ENCODE data around the gene KSR1.

KSR1 gene

GRCh38 chr17:27450416-27450815 lies 5.8 kb upstream of the KSR1 start:
- no peaks in the 10 kb centered on the region for H3K36me3 ChIP-seq (replicated peaks; ENCODE audit: low read depth, low read length)
- H4K20me1 ChIP-seq (ENCODE audit: insufficient read depth, low read length), result no peaks in the 10 kb centered on the region
- H3K27ac ChIP-seq (ENCODE audit: low read length), result no peak overlapping the region
- H3K4me2 ChIP-seq (ENCODE audit: low read length), result no peak overlapping the region
- no peak overlapping the region for H3K9ac ChIP-seq (ENCODE audit: low read length)
- no peak overlapping the region for H2AFZ ChIP-seq (ENCODE audit: low read depth, low read length)
- TF ChIP-seq EZH2phosphoT487 (IDR thresholded peaks at IDR 0.05; ENCODE audit: low read depth) (no peak), CTCF (IDR thresholded peaks at IDR 0.05; ENCODE audit: low read depth, low read length) (no peak)
- peaks cover 56% of the 10 kb centered on the region for H3K27me3 ChIP-seq (ENCODE audit: low read depth, low read length)
- H3K79me2 ChIP-seq (ENCODE audit: low read length), result no peaks in the 10 kb centered on the region
- H3K4me3 ChIP-seq (ENCODE audit: low read length), result no peak overlapping the region
- H3K9me3 ChIP-seq (ENCODE audit: insufficient read depth, low read length), result no peaks in the 10 kb centered on the region
- no peaks in the 10 kb centered on the region for H3K4me1 ChIP-seq (ENCODE audit: low read length)

GRCh38 chr17:27451906-27452305 lies 4.3 kb upstream of the KSR1 start:
- no peaks in the 10 kb centered on the region for H3K79me2 ChIP-seq (ENCODE audit: low read length)
- no peak overlapping the region for H3K27ac ChIP-seq (ENCODE audit: low read length)
- H4K20me1 ChIP-seq (ENCODE audit: insufficient read depth, low read length), result no peaks in the 10 kb centered on the region
- no peak overlapping the region for H3K4me2 ChIP-seq (ENCODE audit: low read length)
- no peaks in the 10 kb centered on the region for H3K9me3 ChIP-seq (ENCODE audit: insufficient read depth, low read length)
- no peak overlapping the region for H2AFZ ChIP-seq (ENCODE audit: low read depth, low read length)
- no peak overlapping the region for H3K4me3 ChIP-seq (ENCODE audit: low read length)
- peaks cover 52% of the 10 kb centered on the region for H3K27me3 ChIP-seq (ENCODE audit: low read depth, low read length)
- H3K9ac ChIP-seq (ENCODE audit: low read length), result no peak overlapping the region
- peaks cover 2% of the 10 kb centered on the region; the same call in 1 of the 2 replicates for H3K4me1 ChIP-seq (ENCODE audit: low read length)
- H3K36me3 ChIP-seq (replicated peaks; ENCODE audit: low read depth, low read length), result no peaks in the 10 kb centered on the region
- TF ChIP-seq CTCF (IDR thresholded peaks at IDR 0.05; ENCODE audit: low read depth, low read length) (no peak), EZH2phosphoT487 (IDR thresholded peaks at IDR 0.05; ENCODE audit: low read depth) (no peak)

- no peak overlapping the region for H3K4me3 ChIP-seq (ENCODE audit: low read length)
- peaks cover 7% of the 10 kb centered on the region; the same call in 1 of the 2 replicates for H3K4me1 ChIP-seq (ENCODE audit: low read length)
- H2AFZ ChIP-seq (ENCODE audit: low read depth, low read length), result no peak overlapping the region
- H4K20me1 ChIP-seq (ENCODE audit: insufficient read depth, low read length), result no peaks in the 10 kb centered on the region
- no peaks in the 10 kb centered on the region for H3K9me3 ChIP-seq (ENCODE audit: insufficient read depth, low read length)
- no peak overlapping the region for H3K9ac ChIP-seq (ENCODE audit: low read length)
- H3K79me2 ChIP-seq (ENCODE audit: low read length), result no peaks in the 10 kb centered on the region
- no peak overlapping the region for H3K27ac ChIP-seq (ENCODE audit: low read length)
- H3K36me3 ChIP-seq (replicated peaks; ENCODE audit: low read depth, low read length), result no peaks in the 10 kb centered on the region
- H3K27me3 ChIP-seq (ENCODE audit: low read depth, low read length), result peaks cover 56% of the 10 kb centered on the region
- no peak for TF ChIP-seq CTCF (IDR thresholded peaks at IDR 0.05; ENCODE audit: low read depth, low read length)
- no peak for TF ChIP-seq EZH2phosphoT487 (IDR thresholded peaks at IDR 0.05; ENCODE audit: low read depth)
- no peak overlapping the region for H3K4me2 ChIP-seq (ENCODE audit: low read length)
These were observed 3.4 kb upstream of the KSR1 start for GRCh38 chr17:27452828-27453227.

GRCh38 chr17:27453471-27453870 lies 2.8 kb upstream of the KSR1 start:
- no peak overlapping the region for H2AFZ ChIP-seq (ENCODE audit: low read depth, low read length)
- peaks cover 61% of the 10 kb centered on the region for H3K27me3 ChIP-seq (ENCODE audit: low read depth, low read length)
- peaks cover 7% of the 10 kb centered on the region; the same call in 1 of the 2 replicates for H3K4me1 ChIP-seq (ENCODE audit: low read length)
- no peaks in the 10 kb centered on the region for H3K36me3 ChIP-seq (replicated peaks; ENCODE audit: low read depth, low read length)
- H3K9ac ChIP-seq (ENCODE audit: low read length), result no peak overlapping the region
- no peaks in the 10 kb centered on the region for H3K79me2 ChIP-seq (ENCODE audit: low read length)
- TF ChIP-seq CTCF (IDR thresholded peaks at IDR 0.05; ENCODE audit: low read depth, low read length) (no peak), EZH2phosphoT487 (IDR thresholded peaks at IDR 0.05; ENCODE audit: low read depth) (no peak)
- H3K4me2 ChIP-seq (ENCODE audit: low read length), result no peak overlapping the region
- no peak overlapping the region for H3K4me3 ChIP-seq (ENCODE audit: low read length)
- no peak overlapping the region for H3K27ac ChIP-seq (ENCODE audit: low read length)
- H3K9me3 ChIP-seq (ENCODE audit: insufficient read depth, low read length), result no peaks in the 10 kb centered on the region
- no peaks in the 10 kb centered on the region for H4K20me1 ChIP-seq (ENCODE audit: insufficient read depth, low read length)

All from OCI-LY3 (cell line).